ENCODE results near the gene CDC27. TPM values are rescaled to one million over a fixed set of nuclear protein-coding genes. Genes with fewer than 3 reads are reported as not detected.

Gene CDC27
- total RNA-seq, 1 experiment from 2014 or later, result 97.5 TPM

GRCh38 chr17:47096343-47096742 lies 92.8 kb downstream of the CDC27 start:
- DNase-seq (ENCODE audit: low read depth, low spot score) (no peak), ATAC-seq (no peak)
- CTCF ChIA-PET, result no interaction called here
- H3K36me3 ChIP-seq (ENCODE audit: control insufficient read depth, insufficient read depth, low read length), result no peaks in the 10 kb centered on the region; the same call in 1 of the 2 replicates
- no peaks in the 10 kb centered on the region for H3K4me1 ChIP-seq (ENCODE audit: control insufficient read depth, insufficient read depth, low read length)
- no peaks in the 10 kb centered on the region for H3K9me3 ChIP-seq (ENCODE audit: control insufficient read depth, insufficient read depth, low read depth, low read length)
- BruUV-seq (replicated peaks), result no TSS peak
- H3K27ac ChIP-seq (ENCODE audit: low read length), result no peak overlapping the region
- H3K4me3 ChIP-seq (ENCODE audit: low read depth in 2 of 2, low read length in 2 of 2), result no peak overlapping the region
- TF ChIP-seq CTCF (IDR thresholded peaks at IDR 0.05) (no peak), POLR2AphosphoS5 (IDR thresholded peaks at IDR 0.05; ENCODE audit: low read depth, low read length) (no peak), TCF7L2 (IDR thresholded peaks at IDR 0.05; ENCODE audit: low read depth, low read length) (no peak), SIN3A (IDR thresholded peaks at IDR 0.05; ENCODE audit: borderline replicate concordance, insufficient read depth, low read depth, low read length) (no peak)
- TF ChIP-seq, protein P1, sequence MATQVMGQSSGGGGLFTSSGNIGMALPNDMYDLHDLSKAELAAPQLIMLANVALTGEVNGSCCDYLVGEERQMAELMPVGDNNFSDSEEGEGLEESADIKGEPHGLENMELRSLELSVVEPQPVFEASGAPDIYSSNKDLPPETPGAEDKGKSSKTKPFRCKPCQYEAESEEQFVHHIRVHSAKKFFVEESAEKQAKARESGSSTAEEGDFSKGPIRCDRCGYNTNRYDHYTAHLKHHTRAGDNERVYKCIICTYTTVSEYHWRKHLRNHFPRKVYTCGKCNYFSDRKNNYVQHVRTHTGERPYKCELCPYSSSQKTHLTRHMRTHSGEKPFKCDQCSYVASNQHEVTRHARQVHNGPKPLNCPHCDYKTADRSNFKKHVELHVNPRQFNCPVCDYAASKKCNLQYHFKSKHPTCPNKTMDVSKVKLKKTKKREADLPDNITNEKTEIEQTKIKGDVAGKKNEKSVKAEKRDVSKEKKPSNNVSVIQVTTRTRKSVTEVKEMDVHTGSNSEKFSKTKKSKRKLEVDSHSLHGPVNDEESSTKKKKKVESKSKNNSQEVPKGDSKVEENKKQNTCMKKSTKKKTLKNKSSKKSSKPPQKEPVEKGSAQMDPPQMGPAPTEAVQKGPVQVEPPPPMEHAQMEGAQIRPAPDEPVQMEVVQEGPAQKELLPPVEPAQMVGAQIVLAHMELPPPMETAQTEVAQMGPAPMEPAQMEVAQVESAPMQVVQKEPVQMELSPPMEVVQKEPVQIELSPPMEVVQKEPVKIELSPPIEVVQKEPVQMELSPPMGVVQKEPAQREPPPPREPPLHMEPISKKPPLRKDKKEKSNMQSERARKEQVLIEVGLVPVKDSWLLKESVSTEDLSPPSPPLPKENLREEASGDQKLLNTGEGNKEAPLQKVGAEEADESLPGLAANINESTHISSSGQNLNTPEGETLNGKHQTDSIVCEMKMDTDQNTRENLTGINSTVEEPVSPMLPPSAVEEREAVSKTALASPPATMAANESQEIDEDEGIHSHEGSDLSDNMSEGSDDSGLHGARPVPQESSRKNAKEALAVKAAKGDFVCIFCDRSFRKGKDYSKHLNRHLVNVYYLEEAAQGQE (IDR thresholded peaks at IDR 0.05; ENCODE audit: insufficient read depth in 1 of 2, low read depth in 2 of 2, low read length in 1 of 2), result no peak
- H3K27me3 ChIP-seq (ENCODE audit: control insufficient read depth, insufficient read depth, low read length), result no peaks in the 10 kb centered on the region
- intact Hi-C loops (cut with micrococcal nuclease; ENCODE audit: unreplicated experiment), result no loop called here
- in situ Hi-C loops (cut with HindIII; ENCODE audit: low pct_unique_long_range_greater_than_20kb, low sequenced_read_pairs), result no loop called here
- POLR2A ChIA-PET, result no interaction called here

DNA sequence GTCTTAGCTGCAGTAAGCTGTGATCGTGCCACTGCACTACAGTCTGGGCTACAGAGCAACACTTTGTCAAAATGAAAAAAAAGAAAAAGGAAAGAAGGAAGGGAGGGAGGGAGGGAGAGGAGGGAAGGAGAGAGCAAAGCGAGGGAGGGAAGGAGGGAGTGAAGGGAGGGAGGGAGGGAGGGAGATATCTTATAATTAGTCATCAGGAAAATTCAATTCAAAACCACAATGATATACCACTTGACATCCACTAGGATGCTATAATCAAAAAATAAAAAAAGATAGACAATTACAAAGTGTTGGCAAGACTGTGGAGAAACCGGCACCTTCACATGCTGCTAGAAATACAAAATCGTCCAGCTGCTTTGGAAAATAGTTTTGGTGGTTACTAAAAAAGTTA lies 93.8 kb downstream of the CDC27 start:
- intact Hi-C loops (cut with micrococcal nuclease; ENCODE audit: unreplicated experiment), result no loop called here
- no peak for TF ChIP-seq TCF7L2 (IDR thresholded peaks at IDR 0.05; ENCODE audit: low read depth, low read length)
- TF ChIP-seq POLR2AphosphoS5 (IDR thresholded peaks at IDR 0.05; ENCODE audit: low read depth, low read length), result no peak
- no peak for TF ChIP-seq SIN3A (IDR thresholded peaks at IDR 0.05; ENCODE audit: borderline replicate concordance, insufficient read depth, low read depth, low read length)
- TF ChIP-seq, protein P1 (IDR thresholded peaks at IDR 0.05; ENCODE audit: insufficient read depth in 1 of 2, low read depth in 2 of 2, low read length in 1 of 2), result no peak
- TF ChIP-seq CTCF (IDR thresholded peaks at IDR 0.05), result no peak
- POLR2A ChIA-PET, result no interaction called here
- Histone ChIP-seq H3K9me3 (ENCODE audit: control insufficient read depth, insufficient read depth, low read depth, low read length) (no peaks in the 10 kb centered on the region), H3K36me3 (ENCODE audit: control insufficient read depth, insufficient read depth, low read length) (no peaks in the 10 kb centered on the region; the same call in 1 of the 2 replicates), H3K27me3 (ENCODE audit: control insufficient read depth, insufficient read depth, low read length) (no peaks in the 10 kb centered on the region), H3K4me3 (ENCODE audit: low read depth in 2 of 2, low read length in 2 of 2) (no peak overlapping the region), H3K4me1 (ENCODE audit: control insufficient read depth, insufficient read depth, low read length) (no peaks in the 10 kb centered on the region), H3K27ac (ENCODE audit: low read length) (no peak overlapping the region)
- CTCF ChIA-PET, result no interaction called here
- BruUV-seq (replicated peaks), result no TSS peak
- in situ Hi-C loops (cut with HindIII; ENCODE audit: low pct_unique_long_range_greater_than_20kb, low sequenced_read_pairs), result no loop called here
- no peak for ATAC-seq
- DNase-seq (ENCODE audit: low read depth, low spot score), result no peak

Data from Panc1 (cell line).